Large intestine (tissue), 3 donors: ENCODE results near the gene HEATR5A. TPM values are rescaled to one million over a fixed set of nuclear protein-coding genes. Genes with fewer than 3 reads are reported as not detected.

ENCODE experiments used
- DNase-seq, 2 donors: peaks; one replicate each; pipeline versions ENCODE4 v3.0.0 to v3.0.0-alpha.2; 2013
- H3K27ac ChIP-seq: one replicate; pipeline ENCODE4 v1.5.1; 2013; ENCODE audit warnings: low read length
- H3K27me3 ChIP-seq: 2 replicates; pipeline ENCODE4 v1.6.1; 2013; ENCODE audit warnings: low read length; ENCODE audit not compliant: control insufficient read depth, insufficient read depth
- H3K36me3 ChIP-seq: 2 replicates; pipeline ENCODE4 v1.6.1; 2013; ENCODE audit warnings: low read length; ENCODE audit not compliant: control insufficient read depth, insufficient read depth
- H3K4me1 ChIP-seq: one replicate; pipeline ENCODE4 v1.6.1; 2013; ENCODE audit warnings: low read length; ENCODE audit not compliant: control insufficient read depth, insufficient read depth
- H3K4me3 ChIP-seq: one replicate; pipeline ENCODE4 v1.5.1; 2013; ENCODE audit warnings: low read length
- H3K9me3 ChIP-seq: one replicate; pipeline ENCODE4 v1.6.1; 2013; ENCODE audit warnings: mild to moderate bottlenecking, low read depth, low read length, moderate library complexity; ENCODE audit not compliant: control insufficient read depth
- WGBS: methylation state at CpG from one replicate; pipeline ENCODE4 v1.1.5; 2013; ENCODE audit warnings: low lambda C conversion rate; ENCODE audit not compliant: insufficient coverage; 5-methylcytosine and 5-hydroxymethylcytosine counted together
- polyA plus RNA-seq: library from polyadenylated mRNA; unstranded; fragments of 120-200 nt; gene quantifications from one replicate; pipeline ENCODE4 v1.2.1, GENCODE V29; 2013

Gene HEATR5A
- polyA plus RNA-seq, 1 donor, result 23.7 TPM

DNA sequence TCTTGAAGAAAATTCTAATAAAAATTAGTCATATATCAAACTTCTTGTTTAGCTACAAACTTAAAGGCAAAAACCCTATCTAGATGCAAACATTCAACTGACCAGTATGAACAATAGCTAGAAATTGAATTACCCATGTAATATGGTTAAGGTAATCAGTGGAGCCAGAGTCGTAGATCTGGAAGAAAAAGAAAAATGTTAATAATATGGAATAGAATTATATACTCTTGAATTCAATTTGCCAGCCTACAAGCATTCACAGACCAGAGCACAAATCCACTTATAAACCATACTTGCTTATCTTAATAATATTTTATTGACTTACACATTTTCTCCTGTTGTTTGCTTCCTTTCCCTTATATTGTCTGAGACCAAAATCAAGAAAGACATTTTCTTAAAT, 7.7 kb upstream of the HEATR5A start:
- H3K4me1 ChIP-seq, result no peaks in the 10 kb centered on the region
- WGBS, result no CpG with 5 or more reads among the region's 1 CpG
- H3K4me3 ChIP-seq, result no peak overlapping the region
- no peaks in the 10 kb centered on the region for H3K9me3 ChIP-seq
- no peaks in the 10 kb centered on the region for H3K36me3 ChIP-seq
- H3K27ac ChIP-seq, result no peak overlapping the region
- H3K27me3 ChIP-seq, result no peaks in the 10 kb centered on the region
- no peak for DNase-seq

DNA sequence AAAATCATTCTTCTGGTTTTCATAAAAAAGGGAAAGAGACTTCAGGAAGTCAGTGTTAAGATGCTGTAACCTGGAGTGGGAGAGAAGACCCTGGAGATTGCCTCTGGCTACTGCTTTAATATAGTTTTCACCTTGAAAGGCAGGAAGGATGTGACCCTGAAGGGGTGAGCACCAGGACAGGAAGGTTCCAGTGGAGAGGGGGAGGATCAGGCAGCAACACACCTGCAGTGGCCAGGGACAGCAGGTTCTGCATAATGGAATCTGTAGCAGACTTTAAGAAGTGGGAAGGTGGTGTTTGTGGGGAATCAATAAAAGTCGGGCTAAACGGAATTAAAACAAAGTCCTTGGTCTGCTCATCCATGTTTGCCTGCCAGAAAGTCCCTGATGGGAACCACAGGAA, 6.3 kb upstream of the HEATR5A start:
- Histone ChIP-seq H3K9me3 (no peaks in the 10 kb centered on the region), H3K4me3 (no peak overlapping the region), H3K36me3 (no peaks in the 10 kb centered on the region), H3K27ac (no peak overlapping the region), H3K27me3 (no peaks in the 10 kb centered on the region), H3K4me1 (no peaks in the 10 kb centered on the region)
- no peak for DNase-seq
- 67% methylated on average over 2 of the region's 2 CpGs for WGBS

DNA sequence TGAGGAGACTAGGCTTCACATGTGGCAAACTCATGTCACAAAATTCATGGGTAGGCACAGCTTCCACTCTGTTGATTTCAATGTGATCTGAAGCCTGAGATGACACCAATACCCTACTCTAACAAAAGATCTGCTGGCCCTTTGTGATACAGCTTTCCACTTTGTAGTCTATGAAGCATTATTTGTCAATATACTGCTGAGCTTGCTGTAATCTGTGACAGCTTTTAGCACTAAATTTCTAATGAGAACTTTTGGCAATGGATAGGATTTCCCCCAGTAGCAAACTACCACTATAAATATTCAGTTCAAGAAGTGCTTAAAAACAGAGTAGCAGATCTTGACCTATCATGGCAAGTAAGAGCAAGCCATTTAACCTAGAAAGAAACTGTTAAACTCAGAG, 5.6 kb upstream of the HEATR5A start:
- Histone ChIP-seq H3K27ac (no peak overlapping the region), H3K4me3 (no peak overlapping the region), H3K4me1 (no peaks in the 10 kb centered on the region), H3K9me3 (no peaks in the 10 kb centered on the region), H3K27me3 (no peaks in the 10 kb centered on the region), H3K36me3 (no peaks in the 10 kb centered on the region)
- DNase-seq, result no peak

DNA sequence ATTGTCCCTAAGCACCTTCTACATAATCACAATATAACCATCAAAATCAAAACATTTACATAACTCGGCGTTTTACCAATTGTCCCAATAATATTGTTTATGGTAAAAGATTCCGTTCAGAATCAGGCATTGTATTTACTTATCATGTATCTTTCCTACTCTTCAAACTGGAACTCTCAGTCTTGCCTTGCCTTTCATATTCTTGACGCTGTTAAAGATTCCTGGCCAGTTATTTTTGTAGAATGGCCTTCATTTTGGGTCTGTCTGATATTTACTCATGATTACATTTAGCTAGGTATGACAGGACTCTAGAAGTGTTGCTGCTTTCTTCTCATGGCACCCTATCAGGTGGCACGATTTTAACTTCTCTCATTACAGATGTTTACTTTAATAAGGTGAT, 850 bp upstream of the HEATR5A start:
- no peak for DNase-seq
- no peaks in the 10 kb centered on the region for H3K4me1 ChIP-seq
- no peak overlapping the region for H3K4me3 ChIP-seq
- no peaks in the 10 kb centered on the region for H3K36me3 ChIP-seq
- no peak overlapping the region for H3K27ac ChIP-seq
- WGBS, result 94% methylated on average over 3 of the region's 5 CpGs
- H3K27me3 ChIP-seq, result no peaks in the 10 kb centered on the region
- no peaks in the 10 kb centered on the region for H3K9me3 ChIP-seq

DNA sequence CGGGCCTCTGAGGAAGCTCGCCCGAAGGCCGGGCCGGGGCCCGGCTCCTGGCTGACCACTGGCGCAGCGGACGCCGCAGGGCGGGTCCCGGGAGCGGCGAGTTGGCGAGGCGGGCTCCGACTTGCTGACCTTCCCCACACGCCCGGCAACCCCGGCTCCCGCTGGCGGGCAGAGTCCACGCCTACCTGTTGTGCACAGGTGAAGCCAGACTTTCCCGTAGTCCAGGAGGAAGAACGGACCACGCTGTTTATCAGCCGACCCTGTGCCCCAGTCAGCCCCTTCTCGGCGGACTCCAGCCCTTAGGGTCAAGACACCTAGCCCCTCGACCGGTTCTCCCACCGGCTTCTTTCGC, 407 bp downstream of the HEATR5A start:
- Histone ChIP-seq H3K9me3 (no peaks in the 10 kb centered on the region), H3K27ac (peak overlapping the region; percentile 89), H3K36me3 (no peaks in the 10 kb centered on the region), H3K27me3 (no peaks in the 10 kb centered on the region), H3K4me1 (no peaks in the 10 kb centered on the region), H3K4me3 (peak overlapping the region; percentile 94)
- WGBS, result no CpG with 5 or more reads among the region's 33 CpGs
- DNase-seq, result peak; percentile 58 to 73

DNA sequence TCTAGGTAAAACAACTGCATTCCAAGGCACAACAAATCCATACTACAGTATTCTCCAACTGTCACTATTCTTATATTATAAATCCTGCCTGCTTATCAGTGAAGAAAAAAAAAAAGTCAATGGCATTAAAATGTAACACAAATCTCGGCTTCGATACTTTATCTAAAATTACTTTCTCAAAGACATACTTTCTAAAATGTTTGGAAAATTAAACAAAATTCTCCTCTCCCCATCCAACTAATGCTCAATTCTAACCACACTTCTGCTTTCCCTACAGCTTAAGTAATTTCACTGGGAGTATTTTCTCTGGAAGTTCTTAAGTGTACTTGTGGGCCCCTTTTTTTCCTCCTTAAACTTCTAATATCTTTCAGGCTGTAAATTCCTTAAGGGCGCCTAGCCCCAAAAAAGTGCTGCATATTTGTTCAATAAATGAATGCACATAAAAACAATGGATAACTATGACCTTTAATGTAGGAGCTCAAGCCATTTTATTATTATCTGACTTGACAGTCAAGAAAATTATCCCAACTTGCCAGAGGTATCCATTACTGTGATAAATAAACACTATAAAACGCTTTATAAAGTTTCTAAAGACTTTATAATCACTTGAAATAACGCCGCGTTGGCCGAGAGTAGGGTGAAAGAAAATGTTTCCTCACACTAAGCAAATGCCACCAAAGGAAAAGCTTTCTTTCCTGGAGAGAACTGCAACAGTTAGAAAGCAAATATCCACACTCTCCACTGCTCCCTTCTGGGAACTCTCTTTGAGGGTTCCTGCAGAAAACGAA, 977 bp downstream of the HEATR5A start:
- 17% methylated on average over 2 of the region's 9 CpGs for WGBS

DNA sequence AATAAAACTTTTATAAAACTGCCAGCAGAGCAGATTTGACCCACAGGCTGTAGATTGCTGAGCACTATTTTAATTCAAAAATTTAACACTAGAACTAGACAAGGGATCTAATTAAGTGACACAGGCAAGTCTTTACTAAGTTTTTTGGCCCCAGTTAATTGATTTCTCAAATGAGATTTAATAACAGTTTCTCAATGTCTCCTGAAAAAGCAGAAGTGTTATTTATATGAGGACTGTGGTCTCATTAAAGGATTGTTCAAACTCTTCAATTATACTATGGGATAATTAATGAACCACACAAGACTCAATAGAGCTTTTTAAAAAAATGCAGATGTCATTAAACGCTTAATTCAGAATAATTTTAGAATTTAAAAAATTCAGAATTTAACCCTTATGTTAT, 1.9 kb downstream of the HEATR5A start:
- Histone ChIP-seq H3K27me3 (no peaks in the 10 kb centered on the region), H3K27ac (peak overlapping the region; percentile 89), H3K4me1 (no peaks in the 10 kb centered on the region), H3K9me3 (no peaks in the 10 kb centered on the region), H3K4me3 (no peak overlapping the region), H3K36me3 (no peaks in the 10 kb centered on the region)
- DNase-seq, result no peak
- 83% methylated on average over 1 of the region's 1 CpG for WGBS

More for the DNA sequence above, 977 bp downstream of the HEATR5A start:
- H3K27me3 ChIP-seq, result no peaks in the 10 kb centered on the region
- peak overlapping the region; percentile 89 for H3K27ac ChIP-seq
- H3K4me1 ChIP-seq, result no peaks in the 10 kb centered on the region
- H3K36me3 ChIP-seq, result no peaks in the 10 kb centered on the region
- peak overlapping the region; percentile 94 for H3K4me3 ChIP-seq
- DNase-seq, result no peak
- no peaks in the 10 kb centered on the region for H3K9me3 ChIP-seq

DNA sequence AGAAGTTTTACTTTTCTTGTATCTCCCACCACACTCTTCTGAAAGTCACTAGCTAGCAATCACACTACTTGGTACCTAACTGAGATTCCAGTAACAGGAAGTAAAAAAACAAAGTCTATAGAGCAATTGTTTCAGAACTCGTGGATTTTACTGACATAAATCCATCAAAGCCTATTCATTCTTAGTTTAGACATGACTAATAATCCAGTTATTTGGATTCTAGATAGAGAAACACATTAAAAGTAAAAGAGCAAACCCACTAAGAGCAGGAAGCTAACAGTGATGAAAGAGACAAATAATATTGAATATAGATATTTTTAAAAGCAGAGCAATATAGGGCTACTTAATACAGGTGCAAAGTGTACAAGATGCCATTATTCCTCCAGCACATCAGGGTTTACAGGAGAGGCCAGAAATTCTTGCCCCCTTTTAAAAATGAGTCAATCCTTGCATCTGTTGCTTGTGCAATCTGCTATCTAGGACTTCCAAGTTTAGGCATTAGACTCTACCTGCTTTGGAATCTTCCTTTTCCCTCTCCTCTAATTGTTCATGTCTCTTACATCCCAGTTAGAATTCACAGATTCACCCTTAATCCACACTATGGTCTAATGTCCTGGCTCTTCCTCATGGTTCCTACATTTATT, 6.0 kb downstream of the HEATR5A start:
- H3K4me1 ChIP-seq, result no peaks in the 10 kb centered on the region

DNA sequence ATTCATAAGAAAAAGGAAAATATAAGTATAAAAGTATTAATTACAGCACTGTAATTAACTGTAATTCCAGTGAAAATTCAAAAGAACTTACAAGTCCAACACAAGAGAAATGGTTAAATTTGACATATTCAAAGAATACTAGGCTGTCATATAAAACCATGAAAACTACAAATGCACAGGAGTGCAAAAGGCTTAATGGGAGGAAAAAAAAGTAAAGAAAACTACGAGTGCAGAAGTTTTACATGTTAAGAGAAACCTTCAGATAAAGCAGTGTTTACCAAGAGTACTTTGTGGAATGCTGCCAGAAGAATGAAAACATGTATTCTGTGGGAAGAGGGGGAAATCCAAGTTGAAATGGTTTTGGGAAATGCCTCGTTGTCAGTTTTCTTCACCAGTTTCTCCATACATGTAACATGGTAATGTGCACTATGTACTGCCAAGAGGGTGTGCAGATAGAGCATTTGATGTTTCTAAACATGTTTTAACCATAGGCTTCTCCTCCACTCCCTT, 9.1 kb downstream of the HEATR5A start:
- H3K27me3 ChIP-seq, result no peaks in the 10 kb centered on the region
- H3K4me1 ChIP-seq, result no peaks in the 10 kb centered on the region
- H3K9me3 ChIP-seq, result no peaks in the 10 kb centered on the region
- WGBS, result 50% methylated on average over 1 of the region's 2 CpGs
- H3K36me3 ChIP-seq, result no peaks in the 10 kb centered on the region
- DNase-seq, result no peak
- H3K4me3 ChIP-seq, result no peak overlapping the region
- H3K27ac ChIP-seq, result no peak overlapping the region

More for the DNA sequence above, 6.0 kb downstream of the HEATR5A start:
- Histone ChIP-seq H3K27me3 (no peaks in the 10 kb centered on the region), H3K36me3 (no peaks in the 10 kb centered on the region), H3K4me3 (no peak overlapping the region), H3K27ac (no peak overlapping the region), H3K9me3 (no peaks in the 10 kb centered on the region)
- no peak for DNase-seq
- no CpG with 5 or more reads among the region's 1 CpG for WGBS

DNA sequence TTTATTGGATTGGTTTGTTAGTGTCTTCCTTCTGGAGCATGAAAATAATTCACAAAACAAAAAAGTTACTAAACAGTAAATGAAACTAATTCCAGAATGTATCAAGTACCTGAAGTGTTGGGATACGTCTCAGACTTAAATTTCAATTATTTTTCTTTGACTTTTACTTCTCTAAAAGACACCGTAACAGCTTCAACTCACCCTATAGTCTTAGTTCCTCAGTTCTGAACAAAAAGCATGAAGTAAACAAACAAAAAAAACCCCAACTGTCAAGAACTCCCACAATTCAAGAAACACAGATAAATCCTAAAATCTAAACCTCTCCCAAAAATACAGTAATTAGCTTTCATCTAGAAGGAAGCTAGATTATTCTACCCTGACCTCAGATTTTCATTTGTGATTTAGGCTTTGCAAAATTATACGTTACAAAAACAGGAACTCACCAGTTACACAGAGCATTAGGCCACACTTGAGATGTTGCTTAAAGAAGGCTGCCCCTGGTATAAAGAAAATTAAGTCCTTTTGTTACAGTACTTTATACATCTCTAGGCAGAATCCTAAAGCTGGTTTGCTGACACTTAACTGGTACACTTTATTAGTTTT, 10.2 kb downstream of the HEATR5A start:
- no peak for DNase-seq
- 100% methylated on average over 1 of the region's 3 CpGs for WGBS
- Histone ChIP-seq H3K4me1 (no peaks in the 10 kb centered on the region), H3K27me3 (no peaks in the 10 kb centered on the region), H3K4me3 (no peak overlapping the region), H3K27ac (no peak overlapping the region), H3K36me3 (no peaks in the 10 kb centered on the region), H3K9me3 (no peaks in the 10 kb centered on the region)
